ENCODE data around the gene LRRC8D.
A peak's percentile ranks its signal among the peaks of the same experiment; 100 is the strongest.
"Not testable (repeated sequence)": the region's sequence is repeated elsewhere in the genome, so short reads cannot be mapped to it uniquely, and the experiment has no call there.

The LRRC8D gene

GRCh38 chr1:89820422-89821321, at the start of gene LRRC8D:
TSS of gene LRRC8D (plus strand) at chr1:89821032. CDS start at chr1:89933069, 112,037 bp downstream.
- peak; percentile 82 for DNase-seq

- no peak for DNase-seq
Measured at GRCh38 chr1:89771991-89772560, 48.8 kb upstream of the LRRC8D start.

GRCh38 chr1:89776104-89776503, 44.7 kb upstream of the LRRC8D start:
- not testable (repeated sequence) for DNase-seq

- DNase-seq: not testable (repeated sequence)
Measured at GRCh38 chr1:89777271-89777670, 43.6 kb upstream of the LRRC8D start.

GRCh38 chr1:89779151-89779940, 41.5 kb upstream of the LRRC8D start:
- DNase-seq: no peak

- DNase-seq: peak in 1 of 2 donors; percentile 23
Measured at GRCh38 chr1:89780721-89781120, 40.1 kb upstream of the LRRC8D start.

GRCh38 chr1:89781494-89782126, 39.2 kb upstream of the LRRC8D start:
- DNase-seq: peak in 1 of 2 donors; percentile 8

GRCh38 chr1:89786628-89787214, 34.1 kb upstream of the LRRC8D start:
- no peak for DNase-seq

GRCh38 chr1:89790592-89790991, 30.2 kb upstream of the LRRC8D start:
- no peak for DNase-seq

GRCh38 chr1:89791064-89791726, 29.6 kb upstream of the LRRC8D start:
- DNase-seq: no peak

- no peak for DNase-seq
Measured at GRCh38 chr1:89794406-89794805, 26.4 kb upstream of the LRRC8D start.

- not testable (repeated sequence) for DNase-seq
Measured at GRCh38 chr1:89795571-89795970, 25.3 kb upstream of the LRRC8D start.

GRCh38 chr1:89797876-89798275, 23.0 kb upstream of the LRRC8D start:
- DNase-seq: not testable (repeated sequence)

- peak in 1 of 2 donors; percentile 24 for DNase-seq
Measured at GRCh38 chr1:89799495-89799894, 21.3 kb upstream of the LRRC8D start.

GRCh38 chr1:89800022-89800655, 20.7 kb upstream of the LRRC8D start:
- DNase-seq: no peak

GRCh38 chr1:89800718-89801117, 20.1 kb upstream of the LRRC8D start:
- no peak for DNase-seq

- no peak for DNase-seq
Measured at GRCh38 chr1:89802051-89802450, 18.8 kb upstream of the LRRC8D start.

GRCh38 chr1:89802841-89803240, 18.0 kb upstream of the LRRC8D start:
- DNase-seq: no peak

GRCh38 chr1:89804642-89805237, 16.1 kb upstream of the LRRC8D start:
- DNase-seq: peak; percentile 79 to 98

GRCh38 chr1:89806616-89807015, 14.2 kb upstream of the LRRC8D start:
- DNase-seq: no peak

GRCh38 chr1:89807503-89807902, 13.3 kb upstream of the LRRC8D start:
- peak in 1 of 2 donors; percentile 38 for DNase-seq
